ENCODE results near the gene ZNF845.
A peak's percentile ranks its signal among the peaks of the same experiment; 100 is the strongest.
"Not testable (repeated sequence)": the region's sequence is repeated elsewhere in the genome, so short reads cannot be mapped to it uniquely, and the experiment has no call there.

ZNF845 gene

GRCh38 chr19:53388168-53388567 lies 54.6 kb downstream of the ZNF845 start:
- DNase-seq: no peak

- DNase-seq: no peak
Observed at GRCh38 chr19:53388904-53389303, 55.4 kb downstream of the ZNF845 start.

GRCh38 chr19:53389571-53389970 lies 56.0 kb downstream of the ZNF845 start:
- no peak for DNase-seq

DNA sequence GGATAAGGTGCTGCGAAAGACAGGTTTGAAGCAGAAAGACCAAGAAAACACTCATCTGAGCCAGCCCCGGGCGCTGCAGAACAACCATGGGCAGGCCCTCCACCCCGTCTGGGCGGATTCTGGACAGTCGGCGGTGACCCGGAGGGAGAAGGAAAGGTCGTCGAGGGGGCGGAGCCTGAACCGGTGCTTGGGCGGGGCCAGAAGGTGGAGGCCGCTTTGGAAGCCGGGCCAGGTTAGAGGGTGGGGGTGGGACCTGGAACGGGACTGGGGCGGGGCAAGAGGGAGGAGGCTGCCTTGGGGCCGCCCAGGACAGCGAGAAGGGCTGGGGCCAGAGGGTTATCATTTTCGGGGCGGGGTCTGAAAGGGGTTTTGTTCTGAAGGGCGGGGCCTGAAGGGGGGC lies 56.4 kb downstream of the ZNF845 start:
- no peak for DNase-seq

- peak; percentile 6 to 27 for DNase-seq
Observed at GRCh38 chr19:53394522-53394973, 61.0 kb downstream of the ZNF845 start.

DNA sequence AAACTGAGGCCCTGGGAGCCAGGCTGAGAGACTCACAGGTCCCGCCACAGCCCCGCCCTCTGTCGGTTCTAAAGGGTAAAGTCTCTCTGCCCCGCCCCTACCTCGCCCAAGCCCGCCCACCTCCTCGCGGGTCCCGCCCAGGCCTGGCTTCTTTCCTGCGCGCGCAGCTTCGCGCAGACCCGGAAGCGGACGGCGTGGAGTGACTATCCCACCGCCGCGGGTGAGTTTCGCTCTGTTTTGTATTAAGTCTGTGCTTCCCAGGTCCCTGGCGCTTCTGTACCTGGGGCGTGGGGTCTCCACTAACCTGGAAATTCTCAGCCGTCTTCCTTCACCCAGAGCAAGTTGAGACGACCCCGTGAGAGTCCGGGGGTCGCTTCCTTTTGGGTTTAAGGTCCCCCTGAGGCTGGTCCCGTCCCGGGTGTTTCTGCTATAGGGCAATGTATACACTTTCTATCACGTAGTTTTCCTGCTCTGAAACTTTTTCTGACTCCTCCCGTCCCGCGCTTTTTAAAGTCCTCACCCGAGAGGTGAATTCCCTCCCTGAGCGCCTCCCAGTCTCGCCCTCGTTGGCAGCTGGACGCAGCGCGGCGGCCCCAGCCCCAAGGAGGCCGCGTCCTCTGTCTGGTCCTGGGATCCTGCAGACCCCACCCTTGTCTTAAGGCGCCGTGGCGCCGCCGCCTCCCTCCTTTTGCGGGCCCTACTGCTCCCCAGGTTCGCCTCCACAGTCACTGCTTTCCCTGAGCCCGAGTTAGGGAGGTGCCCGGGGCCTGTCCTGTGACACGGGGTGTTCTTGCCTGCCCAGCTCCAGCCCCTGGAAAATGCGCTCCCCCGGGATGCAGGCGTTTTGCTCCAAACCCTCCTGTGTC lies 61.7 kb downstream of the ZNF845 start, which contains the start of gene ZNF765:
ZNF765 (plus strand) TSS at position 176 of the 866 bp plus-strand sequence. CDS start 2,867 bp downstream, outside the sequence.
- peak; percentile 89 to 96 for DNase-seq

GRCh38 chr19:53395840-53396524 lies 62.4 kb downstream of the ZNF845 start:
- DNase-seq: not testable (repeated sequence)

DNA sequence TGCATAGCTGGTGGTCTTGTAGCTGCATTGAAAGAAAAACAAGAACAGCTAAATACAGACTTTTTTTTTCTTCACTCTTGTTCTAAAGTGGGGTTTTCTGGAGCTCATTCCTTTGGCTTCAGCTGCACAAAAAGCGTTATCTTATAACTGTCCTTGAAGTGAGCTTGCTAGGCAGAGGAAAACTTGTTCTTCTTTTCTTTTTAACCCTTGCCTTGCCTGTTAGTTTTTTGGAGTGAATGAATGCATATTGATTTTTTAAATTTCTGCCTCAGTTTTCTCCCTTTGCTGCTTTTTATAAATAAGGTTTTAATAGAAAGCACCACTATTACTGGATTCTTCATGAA lies 62.9 kb downstream of the ZNF845 start:
- no peak for DNase-seq

DNA sequence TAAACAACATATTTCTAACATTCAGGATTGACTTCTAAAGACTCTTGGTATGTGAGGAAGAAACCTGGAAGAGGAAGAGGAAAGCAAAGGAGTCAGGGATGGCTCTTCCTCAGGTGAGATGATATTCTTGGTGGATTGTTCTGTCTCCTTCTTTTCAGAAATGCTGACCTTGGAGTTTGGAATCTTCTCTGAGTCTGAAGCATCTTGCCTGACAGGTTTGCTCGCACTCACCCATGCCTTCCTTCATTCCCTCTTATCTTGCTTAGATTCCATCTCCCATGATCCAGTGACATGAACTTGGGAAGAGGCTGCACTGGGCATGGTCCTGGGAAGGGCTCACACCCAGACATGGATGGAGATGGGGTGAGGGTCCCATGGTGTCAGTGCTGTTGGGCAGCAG lies 64.4 kb downstream of the ZNF845 start:
- DNase-seq: not testable (repeated sequence)

Data from inflammatory macrophage treated with lipopolysaccharide for 1 hour (primary cell).